Transverse colon (tissue), 4 donors: ENCODE data around the gene BRF1.

Experiments
- CTCF ChIP-seq, 5 experiments: fragments of 200-600 bp in 3 of 5; fragments of 450-650 bp in 2 of 5; sonication (generic) in 3 of 5; IDR thresholded peaks; 1 replicate in 2 of 5; 2 replicates in 3 of 5; pipeline ENCODE4 v1.5.1; 2016 to 2017; ENCODE audit warnings: antibody characterized with exemption in 5 of 5, inconsistent platforms in 3 of 5, mild to moderate bottlenecking in 2 of 5, moderate library complexity in 1 of 5
- POLR2A ChIP-seq: fragments of 450-650 bp; IDR thresholded peaks from one replicate; pipeline ENCODE4 v1.6.1; 2016; ENCODE audit warnings: antibody characterized with exemption, mild to moderate bottlenecking, moderate library complexity
- POLR2AphosphoS5 ChIP-seq, 3 donors: sonication (generic); formaldehyde crosslinking; IDR thresholded peaks; one replicate each; pipeline ENCODE4 v1.6.1; 2016; ENCODE audit warnings: antibody characterized with exemption in 3 of 3

GRCh38 chr14:105206873-105207272, 93.9 kb downstream of the BRF1 start:
- TF ChIP-seq CTCF (IDR thresholded peaks at IDR 0.05) = no peak
- no peak for TF ChIP-seq POLR2AphosphoS5 (IDR thresholded peaks at IDR 0.05)
- no peak for TF ChIP-seq POLR2A
